Stimulated activated CD4-positive, alpha-beta T cell treated with anti-CD3 and anti-CD28 coated beads, Interleukin-15, amount 100 ng/mL, for 24 hours (primary cell): ENCODE results near the gene LONRF2.
A peak's percentile ranks its signal among the peaks of the same experiment; 100 is the strongest.
"Not testable (repeated sequence)": the region's sequence is repeated elsewhere in the genome, so short reads cannot be mapped to it uniquely, and the experiment has no call there.

ENCODE experiments used
- DNase-seq: peaks from one replicate; pipeline ENCODE4 v3.0.0-alpha.2; 2020

LONRF2 gene

DNA sequence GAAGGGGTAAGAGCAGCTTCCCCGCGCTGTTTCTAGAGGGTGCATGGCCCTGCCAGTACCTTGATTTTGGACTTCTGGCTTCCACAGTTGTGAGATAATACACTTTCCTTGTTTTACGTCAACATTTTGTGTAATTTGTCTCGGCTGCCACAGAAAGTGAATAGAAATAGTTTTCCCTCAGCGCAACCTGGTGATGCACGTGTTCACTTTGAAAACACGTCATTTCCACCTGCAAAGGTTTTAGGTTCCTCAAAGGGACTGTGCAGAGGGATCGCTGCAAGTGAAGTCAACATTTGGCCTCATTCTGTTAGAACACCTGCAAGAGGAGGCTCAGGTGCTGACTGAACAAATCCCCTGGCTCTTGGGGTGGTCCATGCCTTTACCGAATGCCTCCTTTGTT is 71.7 kb downstream of the LONRF2 start:
- DNase-seq: no peak

DNA sequence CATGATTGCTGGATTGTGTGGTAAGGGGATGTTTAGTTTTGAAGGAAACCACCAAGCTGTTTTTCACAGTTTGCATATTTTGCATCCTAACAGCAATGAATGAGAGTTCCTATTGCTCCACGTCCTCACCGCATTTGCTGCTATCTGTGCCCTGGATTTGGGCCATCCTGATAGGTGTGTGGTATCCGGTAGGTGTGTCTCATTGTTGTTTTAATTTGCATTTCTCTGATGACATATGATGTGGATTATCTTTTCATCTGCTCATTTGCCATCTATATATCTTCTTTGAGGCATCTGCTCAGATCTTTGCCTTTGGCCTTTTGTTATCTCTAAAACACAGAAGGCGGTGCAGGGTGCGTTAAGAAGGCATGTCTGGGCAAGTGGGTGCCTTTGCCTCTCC is 73.3 kb downstream of the LONRF2 start:
- no peak for DNase-seq

DNA sequence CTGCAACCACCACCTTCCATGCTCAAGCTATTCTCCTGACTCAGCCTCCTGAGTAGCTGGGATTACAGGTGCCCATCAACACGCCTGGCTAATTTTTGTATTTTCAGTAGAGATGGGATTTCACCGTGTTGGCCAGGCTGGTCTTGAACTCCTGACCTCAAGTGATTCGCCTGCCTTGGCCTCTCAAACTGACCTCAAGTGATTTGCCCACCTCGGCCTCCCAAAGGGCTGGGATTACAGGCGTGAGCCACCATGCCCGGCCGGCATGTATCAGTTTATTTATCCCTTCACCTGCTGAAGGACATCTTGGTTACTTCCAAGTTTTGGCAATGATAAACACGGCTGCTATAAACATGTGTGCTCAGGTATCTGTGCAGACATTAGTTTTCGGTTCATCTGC is 73.7 kb downstream of the LONRF2 start:
- not testable (repeated sequence) for DNase-seq

DNA sequence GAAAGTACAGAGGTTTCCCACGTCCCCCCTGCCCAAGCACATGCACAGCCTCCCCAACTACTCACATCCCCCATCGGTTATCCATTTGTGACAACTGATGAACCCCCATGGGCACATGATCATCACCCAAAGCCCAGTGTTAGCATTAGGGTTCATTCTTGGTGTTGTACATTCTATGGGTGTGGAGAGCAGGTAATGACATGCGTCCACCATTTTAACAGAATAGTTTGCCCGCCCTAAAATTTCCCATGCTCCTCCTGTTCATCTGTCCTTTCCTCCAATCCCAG is 74.3 kb downstream of the LONRF2 start:
- no peak for DNase-seq

DNA sequence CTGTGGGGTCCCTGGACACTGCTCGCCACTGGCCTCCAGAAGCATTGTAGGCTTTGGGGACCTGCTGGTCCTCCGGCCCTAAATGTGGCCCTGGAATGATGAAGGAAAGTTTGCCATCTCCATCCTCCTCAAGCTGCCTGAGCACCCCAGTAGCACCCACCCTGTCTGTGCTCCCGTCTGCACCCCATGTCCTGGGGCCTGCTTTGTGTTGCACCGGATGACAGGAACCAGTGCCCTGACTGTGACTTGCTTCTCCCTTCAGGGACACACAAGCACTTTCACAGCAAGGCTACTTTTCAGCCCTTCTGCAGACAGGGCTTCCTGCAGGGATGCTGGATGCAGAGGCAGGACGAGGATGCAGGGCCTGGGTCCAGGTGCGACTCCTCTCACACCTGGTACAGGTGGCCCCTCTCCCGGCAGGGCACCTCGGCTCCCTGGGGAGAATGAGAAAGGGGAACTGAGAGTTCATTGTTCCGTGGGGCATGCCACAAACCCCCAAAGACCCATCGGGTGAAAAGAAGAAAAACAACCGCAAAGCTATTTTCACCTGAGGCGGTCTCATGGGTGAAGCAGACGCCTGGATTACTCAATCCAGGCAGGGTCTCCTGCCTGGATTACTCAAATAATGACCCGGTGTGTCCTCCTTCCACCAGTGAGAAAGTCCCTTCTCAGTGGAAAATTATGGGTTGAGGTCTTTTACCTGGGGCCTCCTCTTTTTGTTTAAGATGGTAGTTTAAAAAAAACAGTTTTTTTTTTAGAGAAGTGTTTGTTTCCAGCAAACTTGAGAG is 74.9 kb downstream of the LONRF2 start:
- DNase-seq: no peak

DNA sequence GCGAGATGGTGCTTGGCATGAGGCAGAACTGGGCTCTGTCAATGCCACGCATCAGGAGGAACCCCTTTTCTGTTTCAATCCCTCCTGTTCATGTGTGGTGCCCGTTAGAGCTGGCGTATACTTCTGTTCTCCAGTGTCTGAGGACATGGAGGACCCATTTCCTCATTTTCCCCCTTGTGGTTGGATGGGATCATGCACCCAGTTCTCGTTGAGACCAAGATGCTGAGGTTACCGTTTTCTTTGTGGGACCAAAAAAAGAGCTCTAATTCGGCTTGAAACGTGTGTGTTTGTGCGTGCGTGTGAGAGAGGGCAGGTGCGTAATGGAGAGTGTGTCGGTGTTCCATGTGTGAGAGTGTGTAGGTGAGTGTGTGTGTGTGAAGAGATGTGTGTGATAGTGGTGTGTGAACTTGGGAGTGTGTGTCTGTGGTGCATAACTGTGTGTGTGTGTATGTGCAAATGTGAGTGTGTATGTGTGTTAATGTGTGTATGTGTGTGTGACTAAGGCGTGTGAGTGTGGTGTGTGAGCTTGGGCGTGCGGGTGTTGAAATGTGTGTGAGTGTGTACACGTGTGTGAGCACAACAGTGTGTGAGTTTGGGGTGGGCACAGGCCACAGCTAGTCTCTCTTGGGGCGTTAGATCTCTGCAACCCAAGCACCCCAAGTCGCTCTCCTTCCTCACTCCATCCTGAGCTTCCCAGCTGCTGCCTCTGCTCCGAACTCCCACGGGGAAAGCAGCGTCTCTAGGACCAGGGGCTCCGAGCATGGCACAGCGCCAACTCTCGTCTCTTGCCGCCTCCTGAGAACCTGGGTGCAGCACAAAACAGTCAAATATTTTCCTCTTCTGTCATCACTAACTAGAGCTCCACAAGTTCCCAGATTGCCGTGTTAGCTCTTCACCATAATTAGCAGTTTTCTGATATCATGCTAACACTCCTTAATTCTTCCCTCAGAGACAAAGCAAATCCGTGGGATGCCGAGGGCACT is 75.8 kb downstream of the LONRF2 start:
- DNase-seq: peak; percentile 34

DNA sequence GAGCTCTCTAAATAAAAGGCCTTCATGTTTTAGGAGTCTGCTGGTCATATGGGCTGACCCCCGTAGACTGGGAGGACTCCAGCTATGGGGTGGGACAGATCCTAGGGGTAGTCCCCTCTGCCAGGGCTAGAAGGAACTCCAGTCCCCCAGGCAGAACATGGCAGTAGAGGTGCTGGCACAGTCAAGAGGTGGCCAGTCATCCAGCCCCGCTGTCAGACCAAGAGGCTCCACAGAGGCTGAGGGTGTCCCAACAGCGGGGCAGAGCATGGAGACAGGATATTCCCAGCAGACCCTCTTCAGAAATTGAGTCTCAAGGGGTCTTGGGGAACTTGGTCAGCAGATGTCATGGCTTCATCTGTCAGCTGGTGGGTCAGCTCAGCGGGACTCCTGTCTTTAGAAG is 76.6 kb downstream of the LONRF2 start:
- no peak for DNase-seq

DNA sequence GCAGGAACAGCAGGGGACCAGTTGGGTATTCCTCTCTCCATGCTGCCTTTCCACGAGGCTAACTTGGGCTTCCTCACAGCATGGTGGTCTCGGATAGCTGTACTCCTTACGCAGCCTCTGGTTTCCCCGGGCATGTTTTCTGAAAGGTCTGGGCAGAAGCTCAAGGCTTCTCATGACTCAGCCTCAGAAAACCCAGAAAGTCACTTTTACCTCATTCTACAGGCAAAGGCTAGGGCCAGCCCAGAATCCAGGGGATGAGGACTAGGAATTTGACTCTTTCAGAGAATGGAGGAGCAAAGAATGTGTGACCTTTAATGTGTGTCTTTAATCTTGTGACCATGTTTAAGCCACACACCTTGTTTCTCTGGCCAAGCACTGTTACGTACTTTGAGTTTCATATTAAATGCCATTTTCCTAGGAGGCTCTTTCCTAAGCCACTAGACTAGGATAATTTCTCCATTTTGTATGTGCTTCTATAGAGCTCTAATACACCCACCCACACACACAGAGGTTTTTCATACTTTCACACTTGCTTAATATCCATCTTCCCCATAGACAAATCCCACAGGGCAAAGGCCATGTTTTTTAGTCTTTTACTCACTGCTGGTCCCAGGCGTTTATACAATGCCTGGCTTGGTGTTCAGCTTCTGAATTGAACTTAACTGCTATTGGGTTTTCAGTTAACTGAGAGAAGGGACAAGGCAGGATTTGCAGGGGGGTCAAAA is 77.3 kb downstream of the LONRF2 start:
- DNase-seq: no peak

DNA sequence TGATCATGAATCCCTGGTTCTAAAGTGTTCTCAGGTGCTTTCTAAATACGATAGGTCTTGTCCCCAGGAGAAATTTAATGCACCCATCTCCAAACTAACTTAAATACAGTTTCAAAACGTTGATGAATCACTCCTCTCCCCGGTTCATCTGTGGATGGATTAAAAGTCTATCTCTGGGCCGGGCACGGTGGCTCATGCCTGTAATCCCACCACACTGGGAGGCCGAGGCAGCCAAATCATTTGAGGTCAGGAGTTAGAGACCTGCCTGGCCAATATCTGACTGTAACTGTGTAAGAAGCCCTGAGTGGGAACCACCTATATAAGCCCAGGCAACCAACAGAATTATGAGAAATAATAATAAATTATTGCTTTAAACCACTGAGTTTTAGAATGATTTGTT is 78.7 kb downstream of the LONRF2 start:
- DNase-seq: no peak

DNA sequence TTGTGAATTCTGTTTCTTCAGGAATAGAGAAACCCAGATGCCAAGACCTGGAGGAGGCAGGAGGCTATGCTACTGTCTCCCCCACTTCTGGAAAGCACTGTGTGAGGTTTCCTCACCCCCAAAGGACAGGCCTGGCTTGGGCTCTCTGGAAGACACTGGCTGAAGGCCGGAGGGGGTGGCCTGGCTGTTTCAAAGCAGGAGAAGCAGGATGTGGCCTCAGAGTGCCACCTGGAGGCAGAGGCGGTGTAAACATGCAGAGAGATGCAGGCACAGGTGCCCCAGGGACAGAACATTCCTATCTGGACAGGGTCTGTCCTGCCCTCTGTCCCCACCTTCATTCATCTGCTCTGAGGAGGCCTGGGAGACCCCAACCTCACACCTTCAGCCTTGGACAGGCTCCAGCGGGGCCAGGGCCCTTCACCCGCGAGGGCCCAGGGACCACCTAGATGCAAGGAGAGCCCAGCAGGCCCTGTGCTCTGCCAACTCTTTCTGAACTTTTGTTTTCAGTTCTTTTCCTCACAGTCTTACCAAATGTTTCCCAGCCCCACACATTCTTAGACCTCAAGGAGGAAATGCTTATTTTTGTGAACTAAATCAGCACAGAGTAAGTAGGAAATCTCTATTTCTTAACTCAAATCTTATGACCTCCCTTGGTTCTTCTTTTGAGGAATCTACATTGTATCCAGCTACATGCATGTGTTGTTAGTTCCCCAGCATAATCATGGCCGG is 79.2 kb downstream of the LONRF2 start:
- DNase-seq: peak; percentile 69

DNA sequence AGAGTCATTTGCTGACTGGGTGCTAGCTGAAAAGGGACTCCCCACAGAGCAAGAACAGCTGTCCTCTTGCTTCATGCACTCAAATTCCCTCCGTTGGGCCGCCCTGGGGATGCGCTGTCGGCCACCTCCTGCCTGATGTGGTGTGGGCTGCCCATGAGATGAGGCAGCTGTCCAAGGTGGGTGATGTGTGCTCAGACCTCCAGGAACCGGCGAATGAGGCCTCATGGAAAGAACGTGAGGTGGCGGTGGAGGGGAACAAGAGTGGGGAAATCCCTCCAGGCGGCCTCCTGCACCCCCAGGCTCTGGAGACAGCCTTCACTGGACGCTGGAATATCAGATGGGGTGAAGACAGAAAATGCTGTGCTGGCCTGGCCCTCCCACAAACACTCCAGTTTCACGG is 79.8 kb downstream of the LONRF2 start:
- DNase-seq: no peak

DNA sequence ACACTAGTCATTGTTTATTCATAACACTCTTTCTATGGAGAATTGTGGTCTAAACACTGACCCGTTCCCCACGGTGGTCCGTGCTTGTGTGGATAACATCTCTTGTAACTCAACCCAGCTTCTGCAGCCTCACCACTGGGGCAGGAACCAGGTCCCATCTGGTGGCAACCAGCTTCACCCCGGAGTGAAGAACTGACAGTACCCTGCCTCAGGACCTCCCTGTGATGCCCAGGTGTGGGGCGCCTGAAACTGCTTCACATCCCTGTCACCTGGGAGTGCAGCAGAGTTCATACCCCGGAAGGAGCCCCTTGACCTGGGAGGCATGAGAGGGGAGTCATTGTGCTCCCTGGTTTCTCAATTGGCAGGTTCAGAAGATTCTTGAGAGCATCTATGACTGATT is 81.1 kb downstream of the LONRF2 start:
- DNase-seq: no peak

DNA sequence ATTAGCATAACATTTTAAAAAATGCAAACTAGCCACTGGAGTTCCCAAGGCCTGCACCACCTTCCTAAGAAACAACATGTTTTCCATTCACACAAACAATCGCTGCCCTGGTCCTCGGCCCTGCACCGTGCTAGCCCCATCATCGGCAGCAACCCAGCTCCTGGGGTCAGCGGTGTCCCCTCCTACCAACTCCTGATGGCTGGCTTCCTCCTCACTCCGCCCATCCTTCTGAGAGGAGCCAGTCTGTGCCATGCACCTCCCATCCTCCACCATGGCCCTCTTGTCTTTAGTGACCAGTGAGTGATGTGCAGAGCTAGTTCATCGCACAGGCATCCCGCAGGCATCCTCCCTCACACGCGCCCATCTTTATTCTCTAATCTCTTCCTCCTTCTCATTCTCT is 81.9 kb downstream of the LONRF2 start:
- no peak for DNase-seq

DNA sequence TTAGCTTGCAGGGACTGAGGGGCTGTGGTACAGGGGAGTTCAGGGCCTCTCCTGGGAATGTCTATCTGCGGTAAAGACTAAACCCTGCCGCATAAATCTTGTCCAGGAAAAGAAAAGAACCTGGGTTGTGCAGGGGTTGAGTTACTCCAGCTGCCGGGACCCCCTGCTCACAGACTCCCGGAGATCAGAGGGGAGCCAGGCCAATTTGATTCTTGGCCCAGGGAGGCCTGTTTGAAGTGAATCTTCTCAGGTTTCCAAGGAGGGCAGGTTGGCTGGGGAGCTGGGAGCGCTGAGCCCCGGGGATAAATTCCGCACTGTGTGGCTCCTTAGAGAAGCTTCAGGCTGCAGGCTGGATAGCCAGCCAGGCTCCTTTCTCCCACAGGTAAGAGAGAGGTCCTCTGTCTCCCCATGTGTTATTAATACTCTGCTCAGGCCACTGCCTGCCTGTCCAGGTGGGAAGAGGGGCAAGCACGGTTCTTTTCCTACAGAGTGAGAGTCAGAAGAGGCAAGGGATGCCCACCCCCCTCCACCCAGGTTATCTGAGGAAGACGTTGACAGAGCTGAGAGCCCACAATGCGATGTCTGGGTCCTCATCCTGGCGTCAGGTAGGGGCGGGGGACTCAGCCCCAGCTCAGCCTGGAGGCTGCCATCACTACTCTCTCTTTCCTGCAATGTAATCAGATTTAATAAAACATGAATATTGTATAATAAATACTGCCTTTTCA is 82.7 kb downstream of the LONRF2 start:
- DNase-seq: no peak

DNA sequence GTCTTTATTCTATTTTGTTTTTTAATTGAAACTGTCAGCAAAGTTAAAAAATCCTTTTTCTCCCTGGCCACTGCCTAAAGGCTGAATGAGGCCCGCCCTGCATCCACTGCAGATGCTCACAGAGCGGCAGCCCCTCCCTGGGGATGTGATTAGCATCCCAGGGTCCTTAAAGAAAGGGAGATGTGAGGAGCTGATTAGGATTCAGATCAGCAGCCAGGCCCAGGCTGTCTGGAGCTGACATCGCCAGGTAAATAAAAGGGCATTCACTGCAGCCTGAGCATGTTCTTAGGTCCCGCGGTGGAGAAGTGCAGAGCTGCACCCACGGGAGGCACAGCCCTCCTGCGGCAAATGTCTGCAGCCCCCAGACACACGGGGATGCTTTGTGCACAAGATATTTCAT is 83.8 kb downstream of the LONRF2 start:
- DNase-seq: no peak

DNA sequence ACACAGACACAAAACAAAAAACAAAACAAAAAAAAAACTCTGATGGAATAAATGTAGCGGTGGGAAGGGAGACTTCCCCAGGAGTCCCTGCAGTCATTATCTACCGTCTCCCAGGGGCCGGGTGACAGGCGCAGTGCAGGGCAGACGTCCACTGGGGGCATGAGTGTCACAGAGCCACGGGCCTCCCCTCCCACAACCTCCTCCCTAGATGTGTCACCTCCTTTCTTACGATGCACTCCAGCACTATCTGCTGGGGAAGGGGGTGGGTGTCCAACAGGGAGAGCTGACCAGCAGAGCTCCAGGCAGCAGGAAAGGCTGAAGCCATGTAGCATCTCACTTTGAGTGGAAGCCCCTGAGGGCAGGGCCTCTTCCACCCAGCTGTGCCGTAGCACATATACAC is 84.5 kb downstream of the LONRF2 start:
- DNase-seq: peak; percentile 12

DNA sequence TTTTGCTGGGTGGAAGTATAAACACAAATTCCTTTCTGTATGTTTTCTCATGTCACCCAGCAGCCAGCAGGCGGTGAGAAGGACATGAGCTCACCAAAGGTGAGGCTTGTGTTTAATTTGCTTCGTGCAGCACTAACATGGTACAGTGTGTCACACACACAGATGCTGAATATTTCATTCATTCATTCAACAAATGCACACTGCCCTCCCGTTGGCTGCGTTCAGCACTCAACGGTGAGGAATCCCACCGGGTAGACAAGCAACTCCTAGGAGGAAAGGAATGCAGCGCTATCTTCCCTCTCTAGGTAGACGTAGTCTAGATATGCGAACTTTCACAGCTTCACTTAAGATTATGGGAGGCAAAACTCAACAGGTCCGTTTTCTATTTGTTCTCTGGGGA is 85.1 kb downstream of the LONRF2 start:
- DNase-seq: no peak

DNA sequence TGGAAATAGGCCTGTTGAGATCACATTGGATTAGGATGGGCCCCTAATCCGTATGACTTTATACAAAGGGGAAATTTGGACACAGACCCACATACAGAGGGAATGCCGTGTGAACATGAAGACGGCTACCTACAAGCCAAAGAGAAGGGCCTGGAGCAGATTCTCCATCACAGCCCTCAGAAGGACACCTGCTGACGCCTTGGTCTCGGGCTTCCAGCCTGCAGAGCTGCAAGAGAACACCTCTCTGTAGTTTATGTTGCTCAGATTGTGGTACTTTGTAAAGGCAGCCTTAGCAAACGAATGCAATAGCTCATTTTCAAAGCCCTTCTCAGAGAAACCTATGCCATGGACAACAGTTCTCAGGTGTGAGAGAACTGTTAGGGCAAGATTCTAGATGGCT is 86.1 kb downstream of the LONRF2 start:
- no peak for DNase-seq

DNA sequence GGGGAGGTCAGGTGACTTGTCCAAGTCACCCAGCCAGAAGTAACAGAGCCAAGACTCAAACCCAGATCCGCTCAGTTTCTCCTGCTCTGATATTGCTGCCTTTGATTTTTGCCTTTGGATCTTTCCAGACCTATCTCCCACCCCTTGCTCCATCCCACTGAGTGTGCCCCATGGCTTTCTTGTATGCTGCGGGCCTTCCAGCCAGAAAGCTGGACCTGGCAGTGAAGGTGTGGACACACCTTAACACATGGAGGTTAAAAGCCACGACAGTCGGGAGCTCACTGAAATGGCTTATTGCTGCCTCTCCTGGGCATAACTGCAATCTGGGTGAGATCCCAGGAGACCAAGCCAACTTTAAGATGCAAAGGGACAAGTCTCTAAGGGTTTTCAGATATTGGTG is 86.7 kb downstream of the LONRF2 start:
- DNase-seq: no peak

DNA sequence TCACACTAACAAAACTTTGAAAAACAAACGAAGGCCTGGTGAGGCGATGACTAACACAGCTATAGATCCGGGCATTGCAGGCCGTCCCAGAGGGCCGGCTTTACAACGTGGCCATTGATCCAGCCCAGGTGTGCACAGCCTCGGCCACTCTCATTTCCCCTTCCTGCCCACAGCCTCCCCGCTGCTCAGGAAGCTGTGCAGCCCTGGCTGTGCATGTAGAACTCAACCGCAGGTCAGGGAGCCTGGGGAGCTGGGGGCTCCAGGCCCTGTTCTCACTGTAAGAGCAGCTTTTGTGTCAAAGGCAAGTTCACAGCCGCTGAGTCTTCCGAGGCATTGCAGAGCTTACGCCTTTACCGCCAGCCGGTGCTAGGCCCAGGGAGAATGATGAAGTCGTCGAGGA is 87.2 kb downstream of the LONRF2 start:
- peak; percentile 7 for DNase-seq

DNA sequence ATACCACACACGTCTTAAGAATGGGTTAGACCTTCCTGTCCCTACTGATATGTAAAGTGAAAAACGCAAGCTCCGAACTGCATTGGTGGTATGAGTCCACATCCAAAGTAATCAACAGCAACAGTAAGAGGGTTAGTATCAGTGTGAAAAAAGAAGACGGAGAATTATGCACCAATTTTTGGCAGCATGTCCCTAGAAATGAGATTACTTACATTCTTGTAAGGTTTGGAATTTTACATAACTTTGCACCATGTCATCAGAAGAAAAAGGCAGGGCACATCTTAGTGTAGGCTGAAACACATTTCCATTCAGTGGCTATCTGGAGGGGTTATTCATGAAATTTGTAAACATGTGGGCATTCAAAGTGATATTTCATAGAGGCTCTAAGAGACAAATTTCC is 88.2 kb downstream of the LONRF2 start:
- DNase-seq: no peak

DNA sequence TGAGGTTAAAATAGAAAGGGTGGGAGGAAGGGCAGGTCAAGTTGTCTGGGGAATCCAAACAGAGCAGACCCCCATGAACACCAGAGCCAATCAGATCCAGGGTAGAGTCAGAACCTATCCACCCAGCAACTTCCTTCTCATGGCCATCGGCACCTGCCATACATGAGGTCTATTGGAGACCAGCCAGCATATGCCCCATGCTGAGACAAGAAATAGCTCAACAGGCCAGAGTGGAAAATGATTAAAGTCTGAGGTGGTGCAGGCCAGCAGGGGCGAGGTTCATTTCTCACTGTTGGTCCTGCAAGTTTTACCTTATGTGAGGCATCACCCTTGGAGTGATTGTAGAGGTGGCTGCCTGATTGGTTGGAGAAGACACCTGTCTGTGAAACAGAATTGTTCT is 89.2 kb downstream of the LONRF2 start:
- DNase-seq: no peak
